Articular chondrocyte of knee joint (primary cell): ENCODE measurements around the gene SELENOV. TPM values are rescaled to one million over a fixed set of nuclear protein-coding genes. Genes with fewer than 3 reads are reported as not detected.

ENCODE experiments used
- total RNA-seq: library from RNA; depleted of rRNA; stranded (reverse); fragments of >200 nt; gene quantifications from 2 replicates; pipeline ENCODE4 v1.2.3, GENCODE V29; 2012

Gene SELENOV
- not detected in 2 replicates for total RNA-seq

GRCh38 chr19:39514840-39515550 lies at the start of gene SELENOV:
Gene SELENOV (plus strand): TSS chr19:39515139. CDS start chr19:39515213, 74 bp downstream.

GRCh38 chr19:39480337-39481228 lies 34.4 kb upstream of the SELENOV start, which contains the start of gene TIMM50:
Gene TIMM50 (plus strand): TSS chr19:39480838. CDS start chr19:39480854, 16 bp downstream.

GRCh38 chr19:39498798-39499642 lies 15.9 kb upstream of the SELENOV start, which contains the start of gene DLL3:
Gene DLL3 (plus strand): TSS chr19:39498947. CDS start chr19:39498975, 28 bp downstream.

GRCh38 chr19:39532233-39533002 lies 17.5 kb downstream of the SELENOV start, which contains the start of gene EID2B:
Gene EID2B (minus strand): TSS chr19:39532852. CDS start chr19:39532802, 50 bp downstream.

GRCh38 chr19:39539518-39540332 lies 24.8 kb downstream of the SELENOV start, which contains the start of gene EID2:
Gene EID2 (minus strand): TSS chr19:39540161. CDS start chr19:39540079, 82 bp downstream.

Other genes with a start within 250 kb of the SELENOV start
- not detected in 2 replicates for gene IFNL2, start 246.7 kb upstream of the SELENOV start, total RNA-seq
- gene IFNL1, start 218.7 kb upstream of the SELENOV start, total RNA-seq, result not detected in 2 replicates
- 0.11 and 0.13 TPM in 2 replicates for gene LRFN1, start 194.3 kb upstream of the SELENOV start, total RNA-seq
- gene GMFG, start 179.1 kb upstream of the SELENOV start, total RNA-seq, result not detected in 2 replicates
- 47.0 and 52.7 TPM in 2 replicates for gene SAMD4B, start 172.7 kb upstream of the SELENOV start, total RNA-seq
- gene PAF1, start 124.0 kb upstream of the SELENOV start, total RNA-seq, result 30.4 and 38.5 TPM in 2 replicates
- gene MED29, start 123.8 kb upstream of the SELENOV start, total RNA-seq, result 25.6 and 28.4 TPM in 2 replicates
- gene ZFP36, start 108.3 kb upstream of the SELENOV start, total RNA-seq, result 14.2 and 24.2 TPM in 2 replicates
- 8.8 and 11.6 TPM in 2 replicates for gene PLEKHG2, start 102.5 kb upstream of the SELENOV start, total RNA-seq
- 92.2 and 134 TPM in 2 replicates for gene RPS16, start 79.2 kb upstream of the SELENOV start, total RNA-seq
- 74.3 and 98.4 TPM in 2 replicates for gene SUPT5H, start 69.6 kb upstream of the SELENOV start, total RNA-seq
- gene TIMM50, start 34.3 kb upstream of the SELENOV start, total RNA-seq, result 39.0 and 39.7 TPM in 2 replicates
- gene DLL3, start 16.2 kb upstream of the SELENOV start, total RNA-seq, result 0.11 and 0.13 TPM in 2 replicates
- 2.8 and 3.3 TPM in 2 replicates for gene EID2B, start 17.7 kb downstream of the SELENOV start, total RNA-seq
- 8.5 and 9.8 TPM in 2 replicates for gene EID2, start 25.0 kb downstream of the SELENOV start, total RNA-seq
- not detected in 2 replicates for gene LGALS13, start 87.4 kb downstream of the SELENOV start, total RNA-seq
- gene LGALS16, start 140.8 kb downstream of the SELENOV start, total RNA-seq, result not detected in 2 replicates
- gene LGALS14, start 189.3 kb downstream of the SELENOV start, total RNA-seq, result not detected in 2 replicates
- gene CLC, start 222.9 kb downstream of the SELENOV start, total RNA-seq, result not detected in 2 replicates